A549 (cell line): ENCODE results near the gene TSNAX. TPM values are rescaled to one million over a fixed set of nuclear protein-coding genes. Genes with fewer than 3 reads are reported as not detected.

Experiments
- ATAC-seq, 2 experiments: fragments of 200-7000 bp in 1 of 2; fragments of >200 bp in 1 of 2; cut with Nextera tagmentation in 1 of 2; cut with Tn5 transposase in 1 of 2; 3 replicates each; pipeline versions ENCODE4 v1.8.0 to v1.9.1; 2018 to 2020; ENCODE audit warnings: mild to moderate bottlenecking in 1 of 2, moderate library complexity in 1 of 2
- CTCF ChIA-PET: fragments of 300-600 bp; sonication (Branson Sonifier 250); formaldehyde crosslinking; extraction: SDS; loops from one replicate; lab custom pipeline; 2021; ENCODE audit warnings: antibody characterized with exemption, inconsistent platforms; lab: Yijun Ruan, JAX
- POLR2A ChIA-PET: fragments of 350-600 bp; formaldehyde crosslinking; extraction: SDS; loops from one replicate; lab custom pipeline; 2021; ENCODE audit warnings: antibody characterized with exemption, inconsistent platforms; lab: Yijun Ruan, JAX
- DNase-seq, 2 experiments: peaks; one replicate each; pipeline versions ENCODE4 v3.0.0 to v3.0.0-alpha.2; 2011 to 2016; ENCODE audit warnings: low read depth in 1 of 2, low spot score in 1 of 2
- FAIRE-seq: peaks from 2 replicates; lab custom pipeline; 2011; peaks lifted over from hg19 to GRCh38; lab: Jason Lieb, UNC
- H3K27ac ChIP-seq, 2 experiments: fragments of >200 bp; sonication (Bioruptor Twin); formaldehyde crosslinking; 3 replicates each; pipeline ENCODE4 v1.5.1; 2016 to 2017
- H3K4me1 ChIP-seq: fragments of >200 bp; sonication (Bioruptor Twin); formaldehyde crosslinking; 3 replicates; pipeline ENCODE4 v1.6.1; 2016
- H3K4me2 ChIP-seq: fragments of >200 bp; sonication (Bioruptor Twin); formaldehyde crosslinking; 3 replicates; pipeline ENCODE4 v1.6.1; 2016
- H3K4me3 ChIP-seq: fragments of >200 bp; sonication (Bioruptor Twin); formaldehyde crosslinking; 3 replicates; pipeline ENCODE4 v1.5.1; 2016
- H3K9me3 ChIP-seq: fragments of >200 bp; sonication (Bioruptor Twin); formaldehyde crosslinking; 3 replicates; pipeline ENCODE4 v1.6.1; 2016
- CHD2 ChIP-seq: fragments of 150-350 bp; IDR thresholded peaks from 2 replicates; pipeline ENCODE4 v1.6.1; 2014; ENCODE audit warnings: low read length; ENCODE audit not compliant: partially characterized antibody
- CHD4 ChIP-seq: fragments of 200-600 bp; sonication (generic); IDR thresholded peaks from 2 replicates; pipeline ENCODE4 v1.6.1; 2016; ENCODE audit warnings: antibody characterized with exemption, mild to moderate bottlenecking, borderline replicate concordance
- EHF ChIP-seq: fragments of 250-450 bp; sonication (Bioruptor Pico); IDR thresholded peaks from 2 replicates; pipeline ENCODE4 v1.5.0; 2020; ENCODE audit warnings: mild to moderate bottlenecking
- EP300 ChIP-seq, 2 experiments: fragments of >200 bp; sonication (Bioruptor Twin); formaldehyde crosslinking; IDR thresholded peaks; 2 replicates in 1 of 2; 3 replicates in 1 of 2; pipeline ENCODE4 v1.6.1; 2016 to 2017
- FOSB ChIP-seq: fragments of 250-450 bp; sonication (Bioruptor Pico); IDR thresholded peaks from 2 replicates; pipeline ENCODE4 v1.5.0; 2020; ENCODE audit warnings: mild to moderate bottlenecking, moderate library complexity
- FOSL2 ChIP-seq, 2 experiments: fragments of 450-650 bp in 1 of 2; fragments of >200 bp in 1 of 2; sonication (Bioruptor Twin) in 1 of 2; formaldehyde crosslinking; IDR thresholded peaks; 2 replicates each; pipeline versions ENCODE4 v1.5.0 to v1.6.1; 2016 to 2020; ENCODE audit warnings: mild to moderate bottlenecking in 1 of 2, moderate library complexity in 1 of 2
- HDAC2 ChIP-seq: fragments of 200-600 bp; sonication (generic); IDR thresholded peaks from 2 replicates; pipeline ENCODE4 v1.6.1; 2016
- HES2 ChIP-seq: fragments of >200 bp; sonication (Bioruptor Twin); formaldehyde crosslinking; IDR thresholded peaks from 2 replicates; pipeline ENCODE4 v1.6.1; 2016
- HOXA7 ChIP-seq: fragments of 250-450 bp; sonication (Bioruptor Pico); IDR thresholded peaks from 2 replicates; pipeline ENCODE4 v1.5.0; 2020; ENCODE audit warnings: mild to moderate bottlenecking, moderate library complexity
- HOXB13 ChIP-seq: fragments of 250-450 bp; sonication (Bioruptor Pico); IDR thresholded peaks from 2 replicates; pipeline ENCODE4 v1.5.0; 2020; ENCODE audit warnings: low read depth, mild to moderate bottlenecking, moderate library complexity
- KDM5A ChIP-seq: fragments of 200-600 bp; sonication (generic); IDR thresholded peaks from 2 replicates; pipeline ENCODE4 v1.6.1; 2016; ENCODE audit warnings: antibody characterized with exemption, mild to moderate bottlenecking
- NPAS2 ChIP-seq: fragments of 250-450 bp; sonication (Bioruptor Pico); IDR thresholded peaks from 2 replicates; pipeline ENCODE4 v1.8.0; 2022; ENCODE audit warnings: mild to moderate bottlenecking, moderate library complexity, borderline replicate concordance
- NR3C1 ChIP-seq: fragments of >200 bp; sonication (Bioruptor Twin); formaldehyde crosslinking; IDR thresholded peaks from 3 replicates; pipeline ENCODE4 v1.6.1; 2017
- RARB ChIP-seq: fragments of 250-450 bp; sonication (Bioruptor Pico); IDR thresholded peaks from 2 replicates; pipeline ENCODE4 v1.8.0; 2021; ENCODE audit warnings: mild to moderate bottlenecking, moderate library complexity
- RFX5 ChIP-seq: fragments of 450-650 bp; IDR thresholded peaks from 2 replicates; pipeline ENCODE4 v1.7.1; 2014; ENCODE audit warnings: antibody characterized with exemption, mild to moderate bottlenecking, moderate library complexity
- TFCP2L1 ChIP-seq: fragments of 250-450 bp; sonication (Bioruptor Pico); IDR thresholded peaks from 2 replicates; pipeline ENCODE4 v1.5.0; 2021; ENCODE audit warnings: mild to moderate bottlenecking
- WGBS: methylation state at CpG from one replicate; pipeline ENCODE4 v1.1.6; 2017; ENCODE audit errors: missing lambda C conversion rate; 5-methylcytosine and 5-hydroxymethylcytosine counted together
- polyA plus RNA-seq, 4 experiments: library from polyadenylated mRNA; depleted of rRNA in 3 of 4; stranded (reverse); fragments of >200 nt; fragmentation: RNase III in 1 of 4; extraction: RNeasy Plus Mini Kit Qiagen cat#74134 plus additional on column Dnase treatment in 1 of 4; gene quantifications; 2 replicates in 3 of 4; 3 replicates in 1 of 4; pipeline ENCODE4 v1.2.3, GENCODE V29; 2011 to 2017
- TF ChIP-seq, protein P1 (sequence below): fragments of 250-450 bp; sonication (Bioruptor Pico); IDR thresholded peaks from 2 replicates; pipeline ENCODE4 v1.5.0; 2021; ENCODE audit warnings: mild to moderate bottlenecking, moderate library complexity, borderline replicate concordance
- TF ChIP-seq, protein P2 (sequence below): fragments of 150-350 bp; IDR thresholded peaks from 2 replicates; pipeline ENCODE4 v1.6.1; 2014; ENCODE audit warnings: low read depth, mild to moderate bottlenecking, low read length
- TF ChIP-seq, protein P3 (sequence below): fragments of >200 bp; sonication (Bioruptor Twin); formaldehyde crosslinking; IDR thresholded peaks from 3 replicates; pipeline ENCODE4 v1.5.1; 2016

The TSNAX gene
- polyA plus RNA-seq, 2 of the 4 experiments (the other 2 are of a cell fraction): 48.5 to 58.3 TPM

DNA sequence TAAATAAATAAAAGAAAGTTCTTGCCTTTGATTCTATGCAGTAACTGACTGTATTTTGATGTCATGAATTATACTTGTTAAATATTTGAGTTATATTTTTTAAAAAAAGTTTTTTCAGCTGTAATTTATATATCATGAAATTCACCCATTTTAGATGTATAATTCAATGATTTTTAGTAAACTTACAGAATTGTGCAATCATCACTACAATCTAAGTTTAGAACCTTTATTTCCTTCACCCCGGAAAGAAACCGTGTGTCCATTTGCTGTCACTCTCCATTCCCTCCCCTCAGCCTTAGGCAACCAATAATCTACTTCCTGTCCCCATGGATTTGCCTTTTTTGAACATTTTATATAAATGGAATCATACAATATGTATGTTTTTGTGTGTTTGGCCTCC, 65.7 kb downstream of the TSNAX start (continued):
- TF ChIP-seq, protein P1, sequence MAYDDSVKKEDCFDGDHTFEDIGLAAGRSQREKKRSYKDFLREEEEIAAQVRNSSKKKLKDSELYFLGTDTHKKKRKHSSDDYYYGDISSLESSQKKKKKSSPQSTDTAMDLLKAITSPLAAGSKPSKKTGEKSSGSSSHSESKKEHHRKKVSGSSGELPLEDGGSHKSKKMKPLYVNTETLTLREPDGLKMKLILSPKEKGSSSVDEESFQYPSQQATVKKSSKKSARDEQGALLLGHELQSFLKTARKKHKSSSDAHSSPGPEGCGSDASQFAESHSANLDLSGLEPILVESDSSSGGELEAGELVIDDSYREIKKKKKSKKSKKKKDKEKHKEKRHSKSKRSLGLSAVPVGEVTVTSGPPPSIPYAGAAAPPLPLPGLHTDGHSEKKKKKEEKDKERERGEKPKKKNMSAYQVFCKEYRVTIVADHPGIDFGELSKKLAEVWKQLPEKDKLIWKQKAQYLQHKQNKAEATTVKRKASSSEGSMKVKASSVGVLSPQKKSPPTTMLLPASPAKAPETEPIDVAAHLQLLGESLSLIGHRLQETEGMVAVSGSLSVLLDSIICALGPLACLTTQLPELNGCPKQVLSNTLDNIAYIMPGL (CRISPR knock-in tag): no peak
- TF ChIP-seq HOXA7 (CRISPR knock-in tag): no peak
- no peak for TF ChIP-seq FOSL2 (IDR thresholded peaks at IDR 0.05)
- TF ChIP-seq FOSL2 (CRISPR knock-in tag; IDR thresholded peaks at IDR 0.05): no peak

DNA sequence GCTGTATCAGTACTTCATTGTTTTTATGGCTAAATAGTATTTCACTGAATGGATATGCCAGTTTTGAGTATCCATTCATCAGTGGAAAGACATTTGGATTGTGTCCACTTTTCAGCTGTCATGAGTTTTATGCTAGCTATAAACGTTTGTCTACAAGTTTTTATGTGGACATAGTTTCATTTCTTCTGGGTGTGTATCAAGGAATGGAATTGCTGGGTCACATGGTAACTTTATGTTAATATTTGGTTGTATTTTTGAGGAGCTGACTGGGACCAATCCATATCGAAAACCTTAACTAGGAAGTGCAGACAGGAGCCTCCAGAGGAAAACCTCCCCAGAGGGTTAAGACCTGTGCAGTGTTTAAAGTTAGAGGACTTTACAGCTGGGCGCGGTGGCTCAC, 66.3 kb downstream of the TSNAX start:
- Histone ChIP-seq H3K4me1 (no peaks in the 10 kb centered on the region), H3K9me3 (no peaks in the 10 kb centered on the region), H3K27ac (no peak overlapping the region), H3K4me2 (no peak overlapping the region), H3K4me3 (no peak overlapping the region)
- CTCF ChIA-PET: interaction anchor here (1.0 to 2.2 kb wide), 2 partner anchors 10 to 236 kb away, joined by 3 to 11 read pairs; no protein-coding TSS in a partner anchor
- TF ChIP-seq RARB (CRISPR knock-in tag) (no peak), FOSB (no peak), EP300 (IDR thresholded peaks at IDR 0.05) (no peak), RFX5 (no peak), KDM5A (no peak), CHD4 (no peak), HES2 (no peak), HOXB13 (no peak), EHF (CRISPR knock-in tag) (no peak), HDAC2 (no peak), TFCP2L1 (no peak), NPAS2 (no peak), NR3C1 (no peak), CHD2 (no peak)
- TF ChIP-seq, protein P1 (CRISPR knock-in tag): no peak
- TF ChIP-seq, protein P2, sequence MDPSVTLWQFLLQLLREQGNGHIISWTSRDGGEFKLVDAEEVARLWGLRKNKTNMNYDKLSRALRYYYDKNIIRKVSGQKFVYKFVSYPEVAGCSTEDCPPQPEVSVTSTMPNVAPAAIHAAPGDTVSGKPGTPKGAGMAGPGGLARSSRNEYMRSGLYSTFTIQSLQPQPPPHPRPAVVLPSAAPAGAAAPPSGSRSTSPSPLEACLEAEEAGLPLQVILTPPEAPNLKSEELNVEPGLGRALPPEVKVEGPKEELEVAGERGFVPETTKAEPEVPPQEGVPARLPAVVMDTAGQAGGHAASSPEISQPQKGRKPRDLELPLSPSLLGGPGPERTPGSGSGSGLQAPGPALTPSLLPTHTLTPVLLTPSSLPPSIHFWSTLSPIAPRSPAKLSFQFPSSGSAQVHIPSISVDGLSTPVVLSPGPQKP: no peak
- TF ChIP-seq, protein P3, sequence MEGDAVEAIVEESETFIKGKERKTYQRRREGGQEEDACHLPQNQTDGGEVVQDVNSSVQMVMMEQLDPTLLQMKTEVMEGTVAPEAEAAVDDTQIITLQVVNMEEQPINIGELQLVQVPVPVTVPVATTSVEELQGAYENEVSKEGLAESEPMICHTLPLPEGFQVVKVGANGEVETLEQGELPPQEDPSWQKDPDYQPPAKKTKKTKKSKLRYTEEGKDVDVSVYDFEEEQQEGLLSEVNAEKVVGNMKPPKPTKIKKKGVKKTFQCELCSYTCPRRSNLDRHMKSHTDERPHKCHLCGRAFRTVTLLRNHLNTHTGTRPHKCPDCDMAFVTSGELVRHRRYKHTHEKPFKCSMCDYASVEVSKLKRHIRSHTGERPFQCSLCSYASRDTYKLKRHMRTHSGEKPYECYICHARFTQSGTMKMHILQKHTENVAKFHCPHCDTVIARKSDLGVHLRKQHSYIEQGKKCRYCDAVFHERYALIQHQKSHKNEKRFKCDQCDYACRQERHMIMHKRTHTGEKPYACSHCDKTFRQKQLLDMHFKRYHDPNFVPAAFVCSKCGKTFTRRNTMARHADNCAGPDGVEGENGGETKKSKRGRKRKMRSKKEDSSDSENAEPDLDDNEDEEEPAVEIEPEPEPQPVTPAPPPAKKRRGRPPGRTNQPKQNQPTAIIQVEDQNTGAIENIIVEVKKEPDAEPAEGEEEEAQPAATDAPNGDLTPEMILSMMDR: no peak
- POLR2A ChIA-PET: no interaction called here
- DNase-seq (no peak), ATAC-seq (no peak), FAIRE-seq (no peak)
- WGBS: 75% methylated on average over 4 of the region's 4 CpGs
